Measurements from ENCODE around the gene C3orf22. TPM values are rescaled to one million over a fixed set of nuclear protein-coding genes. Genes with fewer than 3 reads are reported as not detected.

Gene C3orf22
- polyA plus RNA-seq, 4 donors = 0.06 to 0.23 TPM; not detected in 2

DNA sequence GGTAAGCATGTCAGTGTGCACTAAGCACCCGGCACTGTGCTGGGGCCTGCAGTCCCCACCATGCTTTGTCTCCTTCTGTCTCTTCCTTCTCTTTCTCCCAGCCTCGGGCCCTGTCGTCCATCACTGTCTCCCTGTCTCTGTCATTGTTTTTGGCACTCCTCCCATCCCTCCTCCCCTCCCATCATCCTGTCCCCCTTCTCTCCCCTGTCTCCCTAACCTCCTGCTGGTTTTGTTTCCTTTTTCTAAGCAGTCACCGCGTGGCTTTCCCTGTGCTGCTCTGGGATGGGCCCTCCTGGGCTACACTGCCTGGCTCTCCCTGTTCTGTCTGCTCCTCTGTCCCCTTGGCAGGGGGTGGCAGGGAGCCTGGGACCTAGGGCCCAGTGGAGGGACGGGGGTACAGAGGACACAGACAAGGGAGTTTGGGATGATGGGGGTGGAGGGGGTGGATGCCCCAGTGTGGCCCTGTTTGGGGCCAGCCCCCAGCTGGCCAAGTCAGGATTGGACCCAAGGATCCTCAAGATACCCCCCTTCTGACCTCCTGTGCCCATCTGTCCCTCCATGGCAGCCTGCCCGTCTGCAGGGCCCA lies 29.1 kb downstream of the C3orf22 start:
- DNase-seq (ENCODE audit: low read depth in 4 of 4, low spot score in 3 of 4) = no peak

DNA sequence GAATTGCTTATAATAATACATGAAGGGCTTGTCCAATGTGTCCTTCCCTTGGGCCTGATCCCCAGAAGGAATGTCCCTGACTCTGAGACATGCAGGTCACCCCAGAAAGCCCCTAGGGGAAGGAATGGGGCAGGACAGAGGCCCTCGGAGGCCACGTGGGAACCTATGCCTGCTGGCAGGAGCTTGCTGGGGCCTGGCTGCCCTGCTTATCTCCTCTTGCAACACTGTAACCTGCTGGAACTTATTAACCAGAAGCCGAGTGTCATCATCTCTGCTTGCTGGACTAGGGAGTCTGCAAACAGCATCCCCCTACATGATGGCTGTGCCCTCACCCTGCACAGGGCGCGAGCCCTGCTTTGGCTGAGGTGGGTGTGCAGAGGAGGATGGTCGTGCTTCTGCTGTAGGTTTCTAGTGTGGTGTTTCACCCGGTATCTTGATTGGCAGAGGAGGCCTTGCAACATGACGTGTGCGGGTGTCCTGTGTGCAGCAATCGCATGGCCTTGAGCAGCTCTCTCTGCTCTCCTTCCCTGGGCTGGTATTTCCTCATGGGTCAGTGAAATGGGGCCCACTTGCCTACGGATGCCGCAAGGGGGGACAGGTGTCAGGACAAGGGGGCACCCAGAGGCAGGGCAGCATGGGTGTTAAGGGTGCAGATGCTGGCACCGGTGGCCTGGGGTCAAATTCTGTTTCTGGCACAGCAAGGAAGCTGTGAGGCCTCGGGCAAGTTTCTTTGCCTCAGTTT lies 29.8 kb downstream of the C3orf22 start:
- DNase-seq (ENCODE audit: low read depth in 4 of 4, low spot score in 3 of 4) = peak in 2 of 4 donors; percentile 5 to 36

DNA sequence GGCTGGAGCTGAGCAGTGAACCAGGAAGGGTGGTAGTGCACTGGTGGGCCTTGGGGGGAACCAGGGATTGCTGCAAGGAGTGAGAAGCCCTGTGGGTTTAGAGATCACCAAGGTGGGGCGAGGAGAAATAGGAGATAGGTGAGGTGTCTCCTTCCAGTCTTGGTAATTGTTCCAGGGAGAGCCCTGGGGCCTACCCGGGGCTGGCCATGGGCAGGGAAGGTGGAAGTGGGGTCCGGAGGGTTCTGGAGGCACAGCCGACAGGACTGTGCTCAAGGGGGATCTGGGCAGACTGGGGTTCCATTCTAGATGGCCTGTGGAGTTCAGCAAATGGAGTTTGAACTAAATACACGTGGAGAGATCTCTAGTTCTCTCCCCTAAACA lies 30.3 kb downstream of the C3orf22 start:
- DNase-seq (ENCODE audit: low read depth in 4 of 4, low spot score in 3 of 4) = no peak

DNA sequence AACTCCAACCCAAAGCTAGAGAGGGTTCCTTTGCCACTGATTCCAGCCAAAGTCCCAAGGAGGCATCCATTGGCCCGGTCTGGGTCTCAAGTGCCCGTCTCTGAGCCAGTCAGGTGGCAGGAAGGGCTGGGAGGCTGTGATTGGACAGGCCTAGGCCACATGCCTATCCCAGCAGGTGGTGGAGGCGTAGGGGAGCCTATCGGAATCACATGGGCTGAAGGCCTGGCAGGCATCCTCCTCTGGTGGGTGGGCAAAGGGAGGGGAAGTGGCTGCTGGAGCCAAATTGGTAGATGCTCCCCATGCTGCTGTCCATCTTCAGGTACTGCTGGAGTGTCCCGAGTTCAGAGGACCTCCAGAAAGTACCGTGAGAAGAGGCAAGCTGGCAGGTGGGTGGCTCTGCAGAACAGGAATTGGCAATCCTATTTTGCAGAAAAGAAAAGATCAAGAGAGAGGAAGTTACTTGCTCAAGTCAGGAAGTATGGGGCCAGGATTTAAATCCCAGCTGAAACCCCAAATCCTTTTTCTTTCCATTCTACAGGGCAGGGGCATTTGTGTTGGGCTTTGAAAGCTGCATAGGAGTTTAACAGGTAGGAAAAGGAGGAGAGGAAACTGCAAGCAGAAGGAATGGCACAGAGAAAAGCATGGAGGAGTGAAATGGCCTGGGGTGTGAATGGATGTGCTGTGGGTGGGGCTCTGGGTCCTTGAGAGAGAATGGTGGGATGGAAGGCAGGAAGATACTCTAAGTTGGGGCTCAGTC lies 31.1 kb downstream of the C3orf22 start:
- DNase-seq (ENCODE audit: low read depth in 4 of 4, low spot score in 3 of 4) = no peak

DNA sequence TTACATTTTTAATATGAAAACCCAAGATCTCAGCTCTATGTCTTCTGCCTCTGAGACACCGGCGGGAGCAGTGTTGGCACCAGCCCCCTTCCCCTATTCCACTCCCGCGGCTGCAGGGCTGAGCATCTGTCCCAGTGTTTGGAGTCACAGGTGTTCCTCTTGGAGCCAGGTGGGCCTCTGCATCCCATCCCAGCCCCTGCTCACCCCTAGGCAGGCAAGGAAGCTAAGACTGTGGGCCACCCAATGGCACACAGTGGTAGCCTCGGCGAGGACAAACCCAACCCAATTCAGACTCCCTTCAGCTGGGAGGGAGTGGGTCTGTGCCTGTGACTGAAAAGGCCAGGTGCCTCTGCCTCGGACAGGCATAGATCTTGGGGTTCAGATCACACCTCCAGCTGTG lies 31.7 kb downstream of the C3orf22 start:
- no peak for DNase-seq (ENCODE audit: low read depth in 4 of 4, low spot score in 3 of 4)

DNA sequence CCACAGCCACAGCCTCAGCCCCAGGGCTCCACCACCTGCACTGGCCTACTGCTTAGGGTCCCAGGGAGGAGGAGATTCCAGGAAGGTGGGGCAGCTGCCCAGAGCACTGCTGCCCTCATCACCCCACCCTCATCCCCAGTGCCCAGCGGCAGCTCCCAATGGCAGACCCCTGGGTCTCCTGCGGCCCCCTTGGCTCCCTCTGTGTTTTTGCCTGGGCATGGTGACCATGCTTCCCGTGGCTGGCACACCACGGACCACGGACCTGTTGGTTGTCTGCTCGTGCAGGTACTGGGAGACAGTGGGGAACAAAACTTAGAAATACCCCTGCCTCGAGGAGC lies 32.1 kb downstream of the C3orf22 start:
- no peak for DNase-seq (ENCODE audit: low read depth in 4 of 4, low spot score in 3 of 4)

DNA sequence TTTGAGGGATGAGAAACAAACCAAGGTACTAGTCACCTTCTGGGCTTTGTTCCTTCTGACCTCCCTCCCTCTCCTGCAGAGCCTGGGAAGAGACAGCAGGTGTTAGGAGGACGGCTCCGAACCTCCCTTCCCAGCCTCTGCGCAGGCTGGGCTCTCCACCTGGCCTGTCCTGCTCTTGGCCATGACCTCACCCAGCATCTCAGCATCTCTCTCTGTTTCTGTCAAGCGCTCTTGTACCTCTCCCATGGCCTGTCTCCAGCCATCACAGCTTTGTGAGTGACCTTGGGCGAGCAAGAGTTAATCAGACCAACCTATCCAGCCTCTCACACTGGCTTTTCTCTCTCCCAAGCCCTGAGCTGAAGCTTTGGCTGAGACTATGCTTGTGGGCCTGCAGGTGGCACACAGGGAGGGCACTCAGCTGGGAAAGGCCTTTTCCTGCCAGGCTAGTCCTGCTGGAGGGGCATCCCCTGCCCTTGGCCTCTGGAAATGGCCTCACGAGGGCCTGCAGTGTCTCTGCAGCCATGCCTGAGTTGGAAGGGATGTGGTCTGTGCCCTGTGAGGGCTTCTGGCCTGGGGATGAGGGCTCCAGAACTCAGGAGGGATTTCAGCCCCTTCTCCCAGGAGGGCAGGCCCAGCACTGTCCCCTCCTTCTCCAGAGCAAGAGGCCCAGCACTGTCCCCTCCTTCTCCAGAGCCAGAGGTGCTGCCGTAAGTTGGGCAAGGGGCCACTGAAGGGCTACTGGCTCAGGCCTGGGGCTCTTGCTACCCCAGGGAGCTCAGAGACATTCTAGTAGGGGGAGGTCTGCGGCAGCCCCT lies 32.7 kb downstream of the C3orf22 start:
- no peak for DNase-seq (ENCODE audit: low read depth in 4 of 4, low spot score in 3 of 4)

DNA sequence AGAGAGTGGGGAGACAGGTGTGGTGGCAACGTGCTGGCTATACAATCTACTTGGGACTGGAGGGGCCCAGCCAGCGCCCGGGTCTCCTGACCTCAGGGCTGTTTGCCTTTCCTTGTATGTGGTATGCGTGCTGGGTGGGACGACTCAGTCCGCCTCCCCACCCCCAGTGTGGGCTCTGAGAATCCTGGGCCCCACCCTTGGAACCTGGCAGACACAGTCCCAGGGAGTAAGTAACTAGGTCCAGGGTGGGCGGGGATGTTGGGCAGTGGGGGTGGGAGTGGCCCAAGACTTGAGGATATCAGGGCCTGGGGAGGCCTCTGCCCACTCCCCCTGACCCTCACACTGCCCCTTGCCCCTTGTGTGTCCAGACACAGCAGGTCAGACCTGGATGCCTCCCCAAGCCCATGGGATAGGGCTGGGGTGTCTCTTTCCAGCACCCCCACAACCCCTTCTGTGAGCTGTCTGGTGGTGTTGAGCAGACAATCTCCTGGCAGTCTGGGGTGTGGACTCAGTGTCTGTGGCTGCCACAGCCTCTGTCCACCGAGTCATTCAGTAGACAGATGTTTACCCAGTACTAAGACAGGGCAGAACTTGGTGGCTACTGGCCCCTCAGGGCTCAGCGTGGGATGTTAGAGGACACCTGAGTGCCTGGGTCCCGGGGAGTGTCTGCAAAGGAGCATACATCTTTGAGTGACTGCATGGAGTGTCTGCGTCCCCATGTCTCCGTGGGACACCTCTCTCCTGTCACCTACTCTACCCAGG lies 33.5 kb downstream of the C3orf22 start:
- DNase-seq (ENCODE audit: low read depth in 4 of 4, low spot score in 3 of 4) = no peak

DNA sequence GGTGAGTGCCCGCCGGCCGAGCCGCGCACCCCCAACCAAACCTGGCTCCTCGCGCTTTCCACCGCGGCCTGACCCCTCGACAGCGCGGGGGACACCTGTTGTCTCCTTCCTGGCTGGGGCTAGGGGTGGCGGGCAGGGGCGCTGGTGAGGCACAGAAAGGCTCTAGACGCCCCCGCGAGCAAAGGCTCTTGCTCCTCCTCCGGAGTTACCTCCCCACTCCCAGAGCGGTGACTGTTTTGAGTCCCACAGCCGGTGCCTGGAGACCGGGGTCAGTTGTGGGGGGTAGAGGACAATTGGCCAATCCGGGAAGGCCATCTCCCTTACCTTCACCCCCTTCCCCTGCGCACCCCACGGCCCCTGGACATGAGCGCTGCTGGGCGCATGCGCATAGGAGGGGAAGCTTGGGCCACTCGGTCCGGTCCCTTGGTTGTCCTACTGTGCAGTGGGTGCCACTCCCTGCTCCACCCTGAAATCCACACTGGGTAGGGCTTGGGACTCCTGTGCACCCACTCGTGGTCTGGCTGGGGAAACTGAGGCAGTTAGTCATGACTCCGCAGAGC lies 34.2 kb downstream of the C3orf22 start:
- no peak for DNase-seq (ENCODE audit: low read depth in 4 of 4, low spot score in 3 of 4)

DNA sequence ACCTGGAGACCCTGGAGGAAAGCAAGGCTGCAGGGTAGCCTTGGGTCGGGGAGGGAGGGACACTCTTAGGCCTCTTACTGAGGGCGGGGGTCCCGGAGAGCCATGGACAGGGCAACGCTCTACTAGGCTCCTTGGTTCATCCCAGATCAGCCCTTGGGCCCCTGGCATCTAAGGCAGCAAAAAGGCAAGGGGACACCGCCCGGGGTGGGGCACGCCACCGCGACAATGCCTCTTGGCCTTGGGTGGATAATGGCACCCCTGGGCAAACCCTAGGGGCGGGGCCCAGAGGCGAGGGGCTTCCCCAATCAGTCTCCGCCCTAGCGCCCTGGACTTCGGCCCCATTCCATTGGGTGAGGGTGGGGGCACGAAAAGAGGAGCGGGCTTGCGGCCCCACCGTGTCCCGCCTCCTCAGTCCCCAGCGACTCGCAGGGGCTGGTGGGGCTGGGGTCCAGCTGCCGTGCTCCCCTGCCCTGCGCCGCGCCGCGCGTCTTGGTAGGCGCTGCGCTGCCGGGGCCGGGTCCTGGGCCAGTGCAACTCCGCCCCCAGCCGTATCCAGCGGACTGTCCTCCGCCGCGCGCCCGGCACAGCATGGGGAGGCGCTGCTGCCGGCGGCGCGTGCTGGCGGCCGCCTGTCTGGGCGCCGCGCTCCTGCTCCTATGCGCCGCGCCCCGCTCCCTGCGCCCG lies 34.8 kb downstream of the C3orf22 start, which contains the start of gene CHST13:
Gene CHST13, plus strand, starts transcription at position 411 of the 684 bp plus-strand sequence. Its CDS starts 178 bp downstream, at position 589.
- peak in 3 of 4 donors; percentile 20 to 33 (median 28) for DNase-seq (ENCODE audit: low read depth in 4 of 4, low spot score in 3 of 4)

DNA sequence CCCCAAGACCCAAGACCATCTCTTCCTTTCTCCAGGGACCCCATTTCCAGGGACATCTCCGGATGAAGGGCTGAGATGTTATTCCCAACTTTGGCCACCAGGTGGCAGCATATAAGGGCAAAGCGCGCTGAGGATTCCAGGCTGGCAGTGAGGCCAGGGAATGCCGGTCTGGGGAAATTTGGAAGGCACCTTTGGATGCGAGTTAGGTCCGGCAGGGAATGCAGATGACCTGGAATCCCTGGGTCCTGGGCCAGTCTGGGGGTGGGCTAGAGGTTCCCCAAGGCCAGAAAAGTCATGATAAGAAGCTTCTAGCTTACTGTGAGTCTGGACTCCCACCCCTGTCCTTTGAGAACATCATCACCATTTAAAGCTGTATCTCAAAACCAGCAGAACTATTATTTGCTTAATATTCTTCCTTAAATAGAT lies 36.4 kb downstream of the C3orf22 start:
- peak; percentile 28 to 57 (median 45) for DNase-seq (ENCODE audit: low read depth in 4 of 4, low spot score in 3 of 4)

DNA sequence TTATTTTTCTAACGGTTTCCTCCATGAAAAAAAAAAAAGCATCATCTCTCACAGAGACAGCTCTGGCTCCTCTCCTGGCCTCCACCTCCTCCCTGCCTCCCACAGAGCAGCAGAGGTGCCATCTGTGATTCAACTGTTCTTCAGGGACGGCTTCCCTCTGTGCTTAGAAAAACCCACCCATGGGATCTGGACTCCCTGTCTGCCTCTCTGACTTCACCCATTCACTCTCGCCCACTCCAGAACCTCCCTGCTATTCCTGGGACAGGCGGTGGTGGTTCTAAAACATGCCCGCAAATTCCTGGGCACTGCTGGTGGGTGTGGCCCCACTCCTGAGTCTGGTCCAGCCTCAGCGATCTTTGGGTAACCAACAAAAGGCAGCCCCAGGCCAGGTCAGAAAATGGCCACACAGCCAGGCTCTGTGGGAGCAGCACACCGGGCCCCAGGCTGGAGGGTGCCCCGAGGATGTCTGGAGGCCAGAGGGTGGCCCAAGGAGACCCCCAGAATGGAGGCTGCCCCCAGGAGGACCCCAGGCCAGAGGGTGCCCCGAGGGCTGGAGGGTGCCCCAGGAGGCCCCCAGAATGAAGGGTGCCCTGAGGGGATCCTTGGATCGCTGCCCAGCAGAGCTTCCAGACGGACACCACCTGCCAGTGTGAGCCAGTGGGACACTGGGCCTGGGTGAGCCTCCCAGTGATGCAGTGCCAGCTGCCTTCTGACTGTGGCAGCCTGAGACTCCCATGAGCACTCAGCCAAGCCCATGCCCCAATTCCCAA lies 37.4 kb downstream of the C3orf22 start:
- DNase-seq (ENCODE audit: low read depth in 4 of 4, low spot score in 3 of 4) = no peak

DNA sequence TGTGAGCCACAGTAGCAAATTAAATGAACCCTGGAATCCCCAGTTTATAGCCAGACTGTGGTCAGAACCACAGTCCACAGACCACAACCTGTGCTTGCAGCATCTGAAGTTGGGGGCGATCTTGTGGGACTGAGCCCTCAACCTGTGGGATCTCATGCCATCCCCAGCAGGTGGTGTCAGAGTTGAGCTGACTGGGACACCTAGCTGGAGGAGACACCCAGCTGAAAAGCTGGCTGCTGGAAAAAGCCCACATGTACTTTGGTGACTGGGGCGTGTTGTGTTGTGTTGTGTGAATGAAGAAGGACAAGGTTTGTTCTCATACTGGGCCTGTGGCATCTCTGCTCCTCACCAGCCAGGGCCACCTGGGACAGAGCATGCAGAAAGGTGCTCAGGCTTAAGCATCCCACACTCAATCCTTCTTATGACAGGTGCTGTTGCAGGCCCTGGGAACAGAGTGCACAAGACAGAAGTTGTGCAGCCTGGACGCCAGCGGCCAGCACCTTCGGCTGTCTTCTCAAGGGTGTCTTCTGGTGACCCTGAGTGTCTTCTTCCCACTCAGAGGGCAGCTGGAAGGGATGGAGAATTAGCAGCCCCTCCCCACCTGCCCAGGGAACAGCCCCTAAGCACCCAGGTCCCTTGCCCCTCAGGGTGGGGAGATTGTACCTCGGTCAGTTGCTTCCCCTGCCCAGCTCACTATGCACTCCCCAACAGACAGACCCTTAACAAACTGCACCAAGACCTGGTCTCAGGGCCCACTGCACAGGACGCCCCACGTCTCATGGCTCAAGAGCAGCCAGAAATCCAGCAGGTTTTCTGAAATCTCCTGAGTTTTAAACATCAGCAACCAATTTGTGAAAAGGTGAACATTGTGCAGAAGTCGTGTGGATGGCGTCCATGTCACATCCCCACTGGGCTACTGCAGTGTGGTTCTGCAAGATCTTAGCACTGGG lies 39.0 kb downstream of the C3orf22 start:
- no peak for DNase-seq (ENCODE audit: low read depth in 4 of 4, low spot score in 3 of 4)

DNA sequence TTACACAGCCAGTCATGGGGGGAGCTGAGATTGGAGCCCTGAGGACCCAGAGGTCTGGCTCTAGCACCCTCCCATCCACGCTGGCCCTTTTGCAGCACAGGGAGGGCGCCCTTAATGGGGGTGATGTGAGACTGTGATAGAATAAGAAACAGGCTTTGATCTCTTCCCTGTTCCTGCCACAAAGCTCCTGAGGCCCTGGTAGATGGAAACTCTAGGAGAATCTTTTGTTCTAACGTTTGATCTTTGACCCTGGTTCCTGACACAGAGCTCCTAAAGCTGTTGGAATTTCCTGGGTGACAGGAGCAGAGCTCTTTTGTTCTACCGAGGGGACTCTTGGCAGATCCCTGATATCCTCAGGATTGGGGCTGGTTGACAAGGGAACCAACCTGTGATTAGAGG lies 40.0 kb downstream of the C3orf22 start:
- no peak for DNase-seq (ENCODE audit: low read depth in 4 of 4, low spot score in 3 of 4)

DNA sequence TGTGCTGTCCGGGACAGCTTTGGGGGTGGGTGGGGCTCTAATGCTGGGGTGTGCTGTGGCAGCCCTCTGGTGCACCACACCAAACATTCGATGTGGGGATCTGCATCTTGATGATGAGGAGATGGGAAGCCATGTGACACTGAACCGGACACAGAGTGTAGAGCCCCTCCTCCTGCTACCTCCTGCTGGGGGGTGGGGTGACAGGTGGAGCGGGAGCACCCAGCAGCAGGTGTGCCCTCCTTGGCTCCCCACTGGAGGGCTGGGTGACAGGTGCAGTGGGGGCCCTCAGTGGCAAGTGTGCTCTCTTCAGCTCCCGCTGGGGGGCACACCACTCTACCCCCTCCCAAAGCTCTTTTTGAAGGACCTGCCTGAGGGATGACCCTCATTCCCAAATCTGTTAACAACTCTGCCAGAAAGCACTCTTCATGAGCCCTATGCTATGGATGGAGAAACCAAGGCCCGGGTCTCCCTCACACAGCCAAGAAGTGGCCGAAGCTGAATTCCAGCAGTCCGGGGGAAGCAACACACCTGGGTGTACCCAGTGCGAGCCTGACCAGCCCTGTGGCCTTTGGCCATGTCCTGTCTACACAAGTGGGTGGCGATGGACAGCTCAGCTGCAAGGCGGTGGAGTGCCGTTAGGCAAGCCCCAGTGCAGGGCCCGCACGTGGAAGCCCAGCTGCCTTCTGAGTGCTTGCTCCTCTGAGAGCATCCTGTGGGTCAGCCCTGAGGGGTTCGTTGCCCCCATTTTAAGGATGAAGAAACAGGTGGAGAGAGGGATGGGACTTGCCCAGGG lies 40.5 kb downstream of the C3orf22 start:
- DNase-seq (ENCODE audit: low read depth in 4 of 4, low spot score in 3 of 4) = no peak

DNA sequence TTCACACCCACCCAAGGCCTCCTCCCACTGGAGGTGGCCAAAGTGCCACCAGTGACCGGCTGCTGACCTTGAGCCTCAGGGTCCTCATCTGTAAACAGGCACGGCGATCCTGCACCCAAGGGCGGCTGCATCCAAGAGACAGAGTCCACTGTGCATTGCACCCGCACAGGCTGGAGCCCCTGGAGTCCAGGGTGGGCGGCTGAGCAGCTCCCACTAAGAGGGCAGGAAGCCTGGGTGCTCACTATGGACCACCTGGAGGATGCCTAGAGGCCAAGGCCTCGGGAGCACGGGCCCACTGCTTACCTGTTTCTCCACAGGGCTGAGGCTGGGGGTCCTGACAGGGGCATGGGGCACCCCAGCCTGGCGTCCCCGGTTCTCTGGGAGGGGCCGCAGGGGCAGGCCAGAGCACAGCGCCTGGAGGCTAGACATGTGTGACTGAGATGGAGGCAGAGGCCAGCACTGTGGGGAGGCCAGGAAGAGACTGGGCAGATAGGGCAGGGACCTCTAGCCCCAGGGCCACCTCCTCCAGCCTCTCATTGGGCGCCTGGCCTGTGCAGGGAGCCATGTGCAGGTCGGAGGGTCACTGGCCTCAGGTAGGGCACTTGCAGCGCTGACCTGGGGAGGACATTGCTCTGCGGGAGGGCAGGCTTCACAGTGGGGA lies 41.3 kb downstream of the C3orf22 start, which contains the start of gene UROC1:
Gene UROC1, minus strand, starts transcription at position 483 of the 661 bp plus-strand sequence. Its CDS starts 54 bp downstream, at position 429.
- DNase-seq (ENCODE audit: low read depth in 4 of 4, low spot score in 3 of 4) = no peak

All from right renal pelvis (tissue), 4 donors.